ENCODE measurements around the gene SUMO2.
"Not testable (repeated sequence)": the region's sequence is repeated elsewhere in the genome, so short reads cannot be mapped to it uniquely, and the experiment has no call there.

SUMO2 gene

GRCh38 chr17:75181608-75182318 lies 996 bp downstream of the SUMO2 start:
- DNase-seq, result peak; percentile 59

GRCh38 chr17:75181110-75181509 lies 1.6 kb downstream of the SUMO2 start:
- no peak for DNase-seq

- no peak for DNase-seq
These were observed 4.3 kb downstream of the SUMO2 start for GRCh38 chr17:75178453-75178852.

GRCh38 chr17:75176625-75177024 lies 6.1 kb downstream of the SUMO2 start:
- no peak for DNase-seq

GRCh38 chr17:75174996-75175395 lies 7.8 kb downstream of the SUMO2 start:
- DNase-seq, result no peak

GRCh38 chr17:75173526-75173925 lies 9.2 kb downstream of the SUMO2 start:
- DNase-seq, result no peak

- no peak for DNase-seq
These were observed 13.8 kb downstream of the SUMO2 start for GRCh38 chr17:75168998-75169397.

- not testable (repeated sequence) for DNase-seq
These were observed 18.2 kb downstream of the SUMO2 start for GRCh38 chr17:75164606-75165005.

- DNase-seq, result no peak
These were observed 19.7 kb downstream of the SUMO2 start for GRCh38 chr17:75163074-75163473.

GRCh38 chr17:75160211-75160610 lies 22.5 kb downstream of the SUMO2 start:
- no peak for DNase-seq

GRCh38 chr17:75159196-75160031 lies 23.3 kb downstream of the SUMO2 start:
- DNase-seq, result no peak

GRCh38 chr17:75158480-75158879 lies 24.3 kb downstream of the SUMO2 start:
- DNase-seq, result not testable (repeated sequence)

GRCh38 chr17:75155191-75155601 lies 27.6 kb downstream of the SUMO2 start:
- DNase-seq, result no peak

GRCh38 chr17:75154195-75155106 lies 28.3 kb downstream of the SUMO2 start, which contains the start of gene JPT1:
JPT1 (minus strand) TSS chr17:75154512; CDS start chr17:75154397, 115 bp downstream.
- DNase-seq, result peak; percentile 99

GRCh38 chr17:75153780-75154194 lies 29.0 kb downstream of the SUMO2 start:
- peak; percentile 21 for DNase-seq

GRCh38 chr17:75152922-75153779 lies 29.6 kb downstream of the SUMO2 start:
- DNase-seq, result peak; percentile 21

GRCh38 chr17:75152523-75152921 lies 30.2 kb downstream of the SUMO2 start:
- DNase-seq, result no peak

- DNase-seq, result peak; percentile 29
These were observed 30.8 kb downstream of the SUMO2 start for GRCh38 chr17:75151930-75152329.

- no peak for DNase-seq
These were observed 34.7 kb downstream of the SUMO2 start for GRCh38 chr17:75147878-75148546.

- DNase-seq, result no peak
These were observed 36.2 kb downstream of the SUMO2 start for GRCh38 chr17:75146592-75146991.

GRCh38 chr17:75144816-75145512 lies 37.8 kb downstream of the SUMO2 start:
- DNase-seq, result no peak

Measured in CD4-positive, alpha-beta T cell treated with Interleukin-10 for 1 hour (primary cell).